Measurements from ENCODE around the gene GSG1L. TPM values are rescaled to one million over a fixed set of nuclear protein-coding genes. Genes with fewer than 3 reads are reported as not detected.
A peak's percentile ranks its signal among the peaks of the same experiment; 100 is the strongest.

GSG1L gene
- total and polyA plus RNA-seq, 9 of the 15 experiments (the other 6 are each of a cell fraction or from before 2014, with no cell fraction given), result not detected

DNA sequence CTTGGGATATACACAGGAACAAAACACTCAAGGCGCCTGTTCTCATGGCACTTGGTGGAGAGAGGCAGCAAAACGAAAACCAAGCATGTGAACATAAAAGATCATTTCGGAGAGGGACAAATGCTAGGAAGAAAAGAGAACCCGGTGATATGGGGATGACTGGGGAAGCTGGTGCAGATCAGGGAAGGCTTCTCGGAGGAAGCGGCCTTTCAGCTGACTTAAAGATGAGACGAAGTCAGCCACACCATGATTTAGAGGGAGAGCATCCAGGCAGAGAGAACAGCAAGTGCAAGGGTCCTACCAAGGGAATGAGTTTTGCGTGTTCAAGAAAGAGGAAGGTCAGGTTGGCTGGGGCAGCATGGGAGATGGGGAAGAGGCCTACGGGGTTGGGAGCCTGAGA lies 262.7 kb downstream of the GSG1L start:
- ChIA-PET POLR2A (interaction anchor here (1.0 kb wide), 1 partner anchor 13 kb away, joined by 4 read pairs; no protein-coding TSS in a partner anchor), CTCF (ENCODE audit: low intra/inter-chr PET ratio) (no interaction called here)
- no peaks in the 10 kb centered on the region for H3K36me3 ChIP-seq (ENCODE audit: control insufficient read depth, insufficient read depth, low read length)
- WGBS (ENCODE audit: insufficient coverage, low coverage, missing lambda C conversion rate), result under 1% methylated on average over 9 of the region's 9 CpGs
- H2AFZ ChIP-seq (ENCODE audit: low read depth, low read length), result no peak overlapping the region
- TF ChIP-seq RBM25 (IDR thresholded peaks at IDR 0.05; ENCODE audit: low read depth, low read length, severe bottlenecking) (peak; percentile 43), SMARCA5 (IDR thresholded peaks at IDR 0.05) (0 out of 2 replicates have a peak, but pooled peaks have one; percentile 26), TAF9B (IDR thresholded peaks at IDR 0.05; ENCODE audit: partially characterized antibody) (no peak), ZFP36 (IDR thresholded peaks at IDR 0.05; ENCODE audit: low read depth, low read length, partially characterized antibody) (peak; percentile 93), HCFC1 (IDR thresholded peaks at IDR 0.05; ENCODE audit: low read depth, low read length) (no peak)
- TF ChIP-seq, protein P1, sequence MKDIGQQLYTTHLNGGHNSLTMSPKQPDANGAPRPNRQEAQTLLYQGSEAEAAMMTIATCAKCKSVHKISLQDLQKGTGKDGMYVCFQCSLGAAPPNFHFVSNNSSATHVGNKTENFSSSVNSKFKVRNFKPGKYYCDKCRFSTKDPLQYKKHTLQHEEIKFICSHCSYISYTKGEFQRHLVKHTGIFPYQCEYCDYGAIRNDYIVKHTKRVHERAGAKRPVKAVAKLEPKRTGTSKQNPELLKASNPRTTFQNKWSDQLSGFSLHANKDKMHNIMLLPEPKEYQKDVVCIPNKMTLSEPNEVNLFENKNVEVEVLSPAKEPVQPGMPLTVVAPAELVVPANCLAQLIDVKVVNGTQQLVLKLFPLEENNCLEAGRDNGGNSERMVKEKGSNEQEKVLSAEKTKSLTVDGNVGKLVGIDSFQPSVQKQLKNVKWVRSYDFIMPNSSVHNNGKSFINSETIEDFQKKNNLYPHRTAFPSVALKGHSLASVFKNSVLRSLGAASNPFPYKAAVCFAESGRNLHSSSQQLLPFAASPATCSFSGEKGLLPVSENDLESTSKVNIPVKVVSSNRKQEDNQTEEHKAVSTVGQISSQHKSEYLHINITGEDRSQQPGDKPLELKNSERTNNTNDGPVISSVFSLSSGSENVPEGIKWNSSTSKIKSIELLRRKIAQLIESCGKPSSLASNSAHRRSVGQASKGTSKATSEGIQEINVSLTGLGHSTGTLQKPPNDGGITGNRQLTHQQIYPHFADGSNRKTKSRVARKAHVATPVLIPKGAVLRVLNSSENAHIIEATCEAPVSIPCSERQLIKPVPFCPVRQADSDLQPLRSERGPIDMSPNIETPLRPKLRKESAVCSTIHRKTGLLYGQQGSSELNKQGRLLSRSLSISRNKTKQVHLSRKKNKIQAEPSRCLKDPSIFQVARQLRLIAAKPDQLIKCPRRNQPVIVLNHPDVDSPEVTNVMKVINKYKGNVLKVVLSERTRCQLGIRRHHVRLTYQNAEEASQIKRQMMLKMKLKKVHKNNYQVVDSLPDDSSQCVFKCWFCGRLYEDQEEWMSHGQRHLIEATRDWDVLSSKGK (CRISPR knock-in tag; IDR thresholded peaks at IDR 0.05), result no peak
- H4K20me1 ChIP-seq (replicated peaks; ENCODE audit: control insufficient read depth, insufficient read depth, low read length), result peaks cover 18% of the 10 kb centered on the region; the same call in 1 of the 2 replicates
- H3K9me1 ChIP-seq (ENCODE audit: control insufficient read depth, insufficient read depth, low read length), result no peaks in the 10 kb centered on the region
- no peak overlapping the region for H3K27ac ChIP-seq (ENCODE audit: extremely low read depth, low read depth, low read length)
- H3K9me3 ChIP-seq (replicated peaks; ENCODE audit: control insufficient read depth, insufficient read depth, low read depth, low read length), result no peaks in the 10 kb centered on the region
- no peaks in the 10 kb centered on the region for H3K4me1 ChIP-seq (replicated peaks in 1 of 2; ENCODE audit: control insufficient read depth in 2 of 2, insufficient read depth in 2 of 2, low read length in 2 of 2)
- H3K4me3 ChIP-seq, result no peak overlapping the region
- peaks cover 3 to 15% of the 10 kb centered on the region in 2 experiments; a peak in 4 of 5 replicates for H3K27me3 ChIP-seq (ENCODE audit: control insufficient read depth in 2 of 2, insufficient read depth in 2 of 2, low read length in 2 of 2)
- in situ Hi-C loops (cut with MboI) (no loop called here), intact Hi-C loops (cut with micrococcal nuclease) (no loop called here)
- no peaks in the 10 kb centered on the region for H3K79me2 ChIP-seq (ENCODE audit: control insufficient read depth, insufficient read depth, low read length)
- no TSS peak for BruUV-seq (replicated peaks)
- no peak overlapping the region for H3K4me2 ChIP-seq (ENCODE audit: insufficient read depth, low read length)
- no peak overlapping the region for H3K9ac ChIP-seq (ENCODE audit: insufficient read depth in 1 of 2, low read depth in 2 of 2, low read length in 2 of 2)
- DNase-seq (ENCODE audit: extremely low read depth in 1 of 4, low spot score in 3 of 4), result no peak
- ATAC-seq, result no peak
- no peak for FAIRE-seq

Measured in K562 (cell line).